Dermis blood vessel endothelial cell (primary cell): ENCODE measurements around the gene OSBPL5. TPM values are rescaled to one million over a fixed set of nuclear protein-coding genes. Genes with fewer than 3 reads are reported as not detected.

Source experiments
- DNase-seq: peaks from one replicate; pipeline ENCODE4 v3.0.0; 2010
- total RNA-seq: library from RNA; depleted of rRNA; stranded (reverse); fragments of >200 nt; gene quantifications from 2 replicates; pipeline ENCODE4 v1.2.3, GENCODE V29; 2014

OSBPL5 gene
- total RNA-seq, 1 donor from 2014 or later: 74.9 TPM

DNA sequence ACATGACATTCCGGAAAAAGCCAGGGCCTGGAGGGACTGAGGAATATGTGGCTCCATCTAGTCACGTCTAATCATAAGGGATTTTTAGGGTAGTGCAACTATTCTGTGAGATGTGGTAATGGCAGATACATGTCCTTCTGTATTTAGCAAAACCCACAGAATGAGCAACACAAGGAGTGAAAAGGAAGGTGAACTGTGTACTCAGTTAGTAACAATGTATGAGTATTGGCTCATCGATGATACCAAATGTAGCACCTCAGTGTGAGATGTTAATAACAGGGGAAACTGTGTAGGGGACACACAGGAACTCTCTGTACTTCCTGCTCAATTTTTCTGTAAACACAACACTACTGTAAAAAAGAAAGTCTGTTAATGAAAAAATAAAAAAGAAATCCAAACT, 65.9 kb downstream of the OSBPL5 start:
- no peak for DNase-seq

DNA sequence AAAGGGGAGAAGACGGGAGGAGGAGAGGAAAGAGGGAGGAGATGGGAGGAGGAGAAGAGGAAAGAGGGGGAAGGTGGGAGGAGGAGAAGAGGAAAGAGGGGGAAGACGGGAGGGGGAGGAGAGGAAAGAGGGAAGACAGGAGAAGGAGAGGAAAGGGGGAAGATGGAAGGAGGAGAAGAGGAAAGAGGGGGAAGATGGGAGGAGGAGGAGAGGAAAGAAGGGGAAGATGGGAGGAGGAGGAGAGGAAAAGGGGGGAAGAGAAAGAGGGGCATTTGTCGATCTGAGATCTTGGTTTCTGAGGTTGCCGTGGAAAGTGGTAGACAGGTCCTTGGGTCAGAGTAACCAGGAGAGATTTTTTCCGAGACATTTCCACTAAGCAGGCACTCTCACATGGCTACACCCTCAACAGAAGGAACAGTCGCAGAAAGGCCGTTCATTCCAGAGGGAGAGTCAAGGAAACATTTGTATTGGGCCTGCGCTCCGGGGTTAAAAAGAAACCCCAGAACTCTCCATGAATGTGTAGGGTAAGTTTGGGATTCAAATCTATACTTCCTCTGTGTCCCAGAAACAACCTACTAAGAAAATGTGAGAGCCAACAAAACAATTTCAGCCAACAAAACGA, 68.1 kb downstream of the OSBPL5 start:
- no peak for DNase-seq

DNA sequence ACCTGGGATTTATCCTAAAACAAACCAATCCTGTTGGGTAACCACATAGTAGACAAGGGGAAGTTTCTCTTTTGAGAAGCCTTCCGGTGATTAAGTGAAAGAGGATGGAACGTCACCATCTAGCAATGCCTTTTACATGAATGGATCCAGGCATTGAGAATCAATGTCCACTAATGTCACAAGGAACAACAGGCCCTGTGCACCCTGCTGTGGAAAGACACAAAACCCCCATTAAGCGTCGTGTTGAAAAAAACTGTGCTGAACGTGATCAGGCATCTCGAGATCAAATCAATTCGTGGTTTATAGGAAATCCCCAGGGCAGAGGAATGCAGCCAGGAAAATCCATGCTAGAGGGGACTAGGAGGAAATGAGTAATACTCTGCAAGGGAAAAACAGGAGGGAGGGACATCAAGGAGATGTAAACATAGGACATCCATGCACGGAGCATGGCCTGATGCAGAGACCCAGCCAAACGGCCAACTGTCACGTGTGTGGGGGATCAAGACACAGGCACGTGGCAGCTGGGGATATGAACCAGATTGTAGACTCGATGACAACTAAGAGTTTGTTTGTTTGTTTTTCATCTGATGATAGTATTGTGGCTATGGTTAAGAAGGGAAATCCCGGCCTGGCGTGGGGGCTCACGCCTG, 69.3 kb downstream of the OSBPL5 start:
- peak; percentile 95 for DNase-seq

DNA sequence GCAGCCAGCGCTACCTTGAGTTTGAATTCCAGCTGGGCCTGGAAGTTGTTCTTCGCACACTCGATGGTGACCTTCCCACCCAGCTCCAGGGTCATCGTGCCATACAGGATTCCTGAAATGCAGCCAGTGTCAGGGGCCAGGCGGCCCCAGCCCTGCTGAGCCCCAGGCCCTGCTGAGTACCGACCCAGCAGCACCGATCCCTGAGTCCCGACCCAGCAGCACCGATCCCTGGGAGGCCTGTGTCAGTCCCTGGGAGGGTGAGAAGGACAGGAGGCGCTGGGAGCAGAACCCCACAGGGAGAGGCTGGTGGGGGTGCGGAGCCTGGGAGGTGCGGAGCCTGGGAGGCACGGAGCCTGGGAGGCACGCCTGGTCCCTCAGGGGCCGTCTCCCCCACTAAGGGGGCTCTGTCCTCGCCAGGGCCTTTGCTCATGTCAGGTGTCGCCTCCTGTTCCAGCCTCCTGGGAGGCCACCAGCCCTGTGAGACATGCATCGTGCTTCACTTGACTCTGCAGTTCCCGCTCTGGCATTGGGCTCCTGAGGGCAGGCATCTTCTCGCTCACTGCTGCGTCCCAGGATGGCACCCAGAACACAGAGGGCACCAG, 70.8 kb downstream of the OSBPL5 start:
- DNase-seq: no peak

DNA sequence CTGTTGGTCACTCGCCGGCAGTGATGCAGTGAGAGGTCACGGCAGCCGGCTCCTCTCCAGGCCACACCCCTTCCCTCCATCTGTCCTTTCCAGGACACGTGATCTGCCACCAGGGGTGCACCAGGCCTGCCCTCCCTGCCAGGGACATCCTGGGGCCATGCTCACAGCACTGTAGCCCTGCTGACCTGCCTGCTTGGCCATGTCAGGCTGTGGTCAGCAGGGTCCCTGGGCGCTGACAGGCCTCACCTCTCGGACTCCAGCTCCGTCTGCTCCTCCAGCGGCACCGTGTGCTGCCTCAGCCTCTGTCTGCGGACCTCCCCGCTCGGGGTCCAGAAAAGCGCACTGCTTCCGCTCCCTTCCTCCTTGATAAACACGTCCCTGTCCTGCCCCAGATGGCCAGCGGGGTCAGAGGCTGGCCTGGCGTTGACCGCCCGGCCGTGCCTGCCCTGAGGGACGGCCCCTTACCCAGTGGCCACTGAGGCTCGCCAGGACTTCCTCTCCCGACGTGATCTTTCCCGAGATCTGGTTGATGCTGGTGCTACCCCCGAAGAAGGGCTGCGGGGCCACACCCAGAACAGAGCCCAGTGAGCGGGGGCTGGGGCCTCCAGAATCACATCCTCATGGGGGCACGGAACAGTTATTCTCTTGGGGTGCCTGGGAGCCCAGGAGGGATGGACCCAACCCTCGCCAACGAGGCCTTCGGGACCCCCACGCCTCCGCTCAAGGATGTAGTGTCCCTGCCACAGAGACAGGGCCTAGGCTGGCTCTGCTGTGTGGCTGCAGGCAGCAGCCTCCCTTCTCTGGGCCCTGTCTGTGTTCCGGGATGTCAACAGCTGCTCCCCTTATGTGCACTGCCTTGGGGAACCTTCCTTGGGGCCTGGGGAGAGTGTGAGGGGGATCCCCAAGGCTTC, 71.6 kb downstream of the OSBPL5 start:
- DNase-seq: no peak

DNA sequence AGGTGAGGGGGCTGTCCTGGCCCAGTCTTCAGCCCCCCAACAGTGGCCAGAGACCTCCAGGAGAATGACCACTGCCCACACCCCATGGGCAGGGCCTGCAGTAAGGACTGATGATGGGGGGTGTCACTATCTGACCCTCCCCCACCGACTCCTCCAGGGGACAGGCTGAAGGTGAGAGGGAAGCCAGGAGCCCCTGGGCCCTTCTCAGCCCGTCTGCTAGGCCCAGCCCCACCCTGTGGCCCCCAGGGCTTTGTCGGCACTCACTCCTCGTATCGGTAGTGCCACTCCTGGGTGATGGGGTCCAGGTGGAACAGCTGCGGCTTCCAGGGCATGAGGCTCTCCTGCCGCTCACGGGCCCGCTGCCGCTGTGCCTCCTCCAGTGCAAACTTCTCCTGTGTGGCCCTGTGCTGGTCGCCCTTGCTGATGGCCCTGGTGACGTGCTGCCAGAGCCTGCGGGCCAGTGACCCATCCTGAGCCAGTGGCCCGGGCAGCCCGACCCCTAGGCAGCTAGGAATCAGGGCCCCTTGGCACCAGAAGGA, 72.4 kb downstream of the OSBPL5 start:
- DNase-seq: no peak

DNA sequence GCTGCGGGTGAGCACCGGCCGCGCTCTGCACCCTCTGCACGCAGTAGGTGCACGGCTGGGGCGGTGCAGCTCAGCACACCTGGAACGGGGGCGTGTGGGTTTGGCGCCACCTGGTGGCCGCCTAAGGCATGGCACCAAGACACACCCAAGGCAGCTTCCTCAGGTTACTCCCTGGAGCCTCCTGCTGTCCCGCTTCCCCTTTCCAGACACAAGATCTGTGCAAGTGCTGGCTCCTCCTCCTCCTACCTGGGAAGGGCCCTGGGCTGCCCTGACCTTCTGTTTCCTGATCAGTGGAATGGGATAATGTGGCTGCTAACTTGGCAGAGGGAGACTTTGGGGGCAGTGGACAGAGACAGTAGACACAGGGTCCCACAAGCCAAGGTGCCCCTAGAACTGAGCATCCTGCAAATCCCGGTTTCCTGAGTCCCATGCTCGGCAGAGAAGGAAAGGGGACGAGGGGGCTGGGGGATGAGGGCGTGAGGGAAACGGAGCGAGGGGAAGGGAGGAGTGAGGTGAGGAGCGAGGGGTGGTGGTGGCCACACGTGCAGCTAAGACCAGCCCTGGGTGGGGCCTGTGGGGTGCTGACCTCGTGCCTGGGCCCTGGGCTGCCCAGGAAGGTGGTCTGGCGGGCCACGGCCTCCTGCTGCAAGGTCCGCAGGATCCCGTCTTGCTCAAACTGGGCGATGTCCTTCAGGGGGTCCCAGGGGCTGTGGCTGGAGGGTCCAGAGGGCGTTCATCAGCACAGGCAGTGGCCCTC, 73.1 kb downstream of the OSBPL5 start:
- DNase-seq: peak; percentile 80

DNA sequence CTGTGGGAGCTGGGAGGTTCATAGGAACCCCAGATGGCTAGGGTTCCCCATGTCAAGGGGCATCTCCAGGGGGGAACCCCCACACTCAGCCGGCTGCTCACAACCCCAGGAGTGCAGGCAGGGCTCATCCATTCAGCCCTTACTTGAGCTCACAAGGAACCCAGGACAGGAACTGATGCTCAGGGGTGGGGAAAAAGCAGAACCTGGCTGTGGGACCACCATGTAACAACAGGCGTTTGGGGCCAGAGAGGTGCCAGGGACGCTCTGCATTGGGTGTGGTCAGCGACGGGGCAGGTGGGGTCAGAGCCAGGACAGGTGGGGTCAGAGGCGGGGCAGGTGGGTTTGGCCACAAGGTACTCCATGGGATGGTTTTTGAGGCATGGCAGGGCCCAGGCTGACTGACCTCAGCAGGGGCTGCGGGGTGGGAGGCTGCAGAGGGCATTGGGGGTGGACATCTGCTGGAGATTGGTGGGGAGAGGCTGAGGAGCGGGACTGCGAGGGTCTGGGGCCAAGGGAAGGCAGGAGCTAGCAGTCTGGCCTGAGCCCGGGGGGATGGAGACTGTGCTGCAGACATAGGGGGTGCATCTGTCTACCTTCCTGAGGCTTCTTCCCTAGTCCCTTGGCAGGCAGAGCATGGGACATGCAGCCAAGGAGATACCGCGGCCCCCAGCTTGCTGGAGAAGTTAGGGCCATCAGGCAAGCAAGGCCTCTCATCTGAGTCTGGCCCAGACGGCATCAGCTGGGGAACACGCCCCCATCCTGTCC, 73.8 kb downstream of the OSBPL5 start:
- DNase-seq: no peak

DNA sequence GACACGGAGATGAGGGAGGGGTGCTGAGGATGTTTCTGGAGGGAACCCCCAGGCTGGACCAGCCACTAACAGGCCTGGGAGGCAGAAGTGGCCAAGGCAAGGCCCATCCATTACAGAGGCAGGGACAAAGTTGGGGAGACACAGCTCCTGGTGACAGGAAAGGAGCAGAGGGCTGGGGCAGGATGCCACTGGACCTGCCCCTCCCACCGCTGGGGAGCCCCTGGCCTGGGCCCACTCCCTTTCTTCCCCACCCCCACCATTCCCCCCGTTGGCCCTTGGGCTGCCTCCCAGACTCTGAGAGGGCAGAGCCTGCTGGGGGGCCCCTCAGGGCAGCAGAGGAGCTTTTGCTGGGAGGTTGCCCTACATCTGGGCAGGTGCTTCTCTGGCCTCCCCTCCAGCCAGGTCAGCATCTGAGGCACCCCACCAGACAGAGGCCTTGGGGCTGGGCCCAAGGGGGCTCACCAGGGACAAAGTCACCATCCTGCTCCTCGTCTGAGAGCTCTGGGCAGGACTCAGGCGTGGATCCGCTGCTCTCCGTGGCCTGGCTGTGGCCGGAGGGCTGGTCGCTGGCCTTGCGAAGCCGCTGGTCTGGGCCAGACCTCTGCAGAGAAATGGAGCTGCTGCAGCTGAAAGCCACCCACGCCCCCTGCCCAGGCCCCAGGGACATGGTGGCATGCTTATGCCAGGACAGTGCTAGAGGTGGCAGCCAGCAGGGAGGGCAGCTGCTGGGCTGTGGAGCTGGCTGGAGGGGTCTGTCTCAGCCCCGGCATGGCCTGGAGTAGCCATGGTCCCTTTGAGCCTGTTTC, 74.8 kb downstream of the OSBPL5 start:
- DNase-seq: no peak

DNA sequence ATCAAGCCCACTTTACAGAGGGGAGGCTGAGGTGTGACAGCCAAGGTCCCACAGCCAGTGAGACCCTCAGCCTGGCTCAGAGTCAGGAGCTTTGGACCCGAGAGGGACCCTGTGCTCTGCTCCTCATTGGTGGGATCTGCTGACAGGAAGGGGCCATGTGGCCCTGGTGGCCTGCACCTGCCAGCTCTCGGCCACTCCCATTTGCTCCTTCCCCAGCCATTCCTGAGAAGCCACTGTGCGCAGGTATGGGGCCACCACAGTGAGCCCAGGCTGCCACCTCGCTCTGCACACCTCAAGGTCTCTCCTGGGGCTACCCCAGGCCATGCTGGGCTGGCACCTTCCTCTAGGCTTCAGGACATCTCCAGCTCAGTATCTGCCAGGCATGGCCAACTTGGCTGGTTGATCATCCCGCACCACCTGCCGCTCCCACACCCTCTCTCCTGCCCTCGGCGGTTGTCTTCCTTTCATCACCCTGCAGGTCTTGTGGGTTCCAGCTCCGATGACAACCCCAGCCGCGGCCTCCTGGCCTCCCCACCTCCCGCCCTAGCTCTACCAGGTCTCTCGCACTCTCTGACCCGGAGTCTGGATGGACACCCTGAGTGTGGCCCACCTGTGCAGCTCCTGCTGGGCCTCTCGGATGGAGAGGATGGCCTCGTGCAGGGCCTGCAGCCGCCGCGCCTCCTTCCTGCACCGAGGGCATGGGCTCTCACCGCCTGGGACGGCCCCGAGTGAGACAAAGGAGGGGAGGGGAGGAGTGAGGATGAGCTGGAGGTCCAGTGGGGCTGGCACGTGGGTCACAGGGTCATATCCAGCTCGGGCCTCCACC, 75.7 kb downstream of the OSBPL5 start:
- DNase-seq: no peak

DNA sequence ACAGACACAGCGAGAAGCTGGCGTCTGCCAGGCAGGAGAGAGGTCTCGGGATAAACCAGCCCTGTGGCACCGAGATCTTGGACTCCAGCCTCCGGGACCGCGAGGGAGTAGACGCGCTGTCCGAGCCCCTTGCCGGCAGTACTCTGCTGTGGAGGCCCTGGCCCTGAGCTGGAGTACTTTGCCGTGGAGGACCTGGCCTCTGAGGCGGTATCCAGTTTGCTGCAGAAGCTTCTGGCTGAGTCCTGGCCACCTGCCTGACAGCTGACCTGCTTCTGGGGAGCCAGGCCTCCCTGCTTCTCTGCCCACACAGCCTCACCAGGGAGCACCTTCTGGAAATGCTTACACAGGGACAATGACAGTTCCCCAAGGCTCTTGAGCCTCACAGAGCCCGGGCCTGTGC, 76.3 kb downstream of the OSBPL5 start:
- no peak for DNase-seq

DNA sequence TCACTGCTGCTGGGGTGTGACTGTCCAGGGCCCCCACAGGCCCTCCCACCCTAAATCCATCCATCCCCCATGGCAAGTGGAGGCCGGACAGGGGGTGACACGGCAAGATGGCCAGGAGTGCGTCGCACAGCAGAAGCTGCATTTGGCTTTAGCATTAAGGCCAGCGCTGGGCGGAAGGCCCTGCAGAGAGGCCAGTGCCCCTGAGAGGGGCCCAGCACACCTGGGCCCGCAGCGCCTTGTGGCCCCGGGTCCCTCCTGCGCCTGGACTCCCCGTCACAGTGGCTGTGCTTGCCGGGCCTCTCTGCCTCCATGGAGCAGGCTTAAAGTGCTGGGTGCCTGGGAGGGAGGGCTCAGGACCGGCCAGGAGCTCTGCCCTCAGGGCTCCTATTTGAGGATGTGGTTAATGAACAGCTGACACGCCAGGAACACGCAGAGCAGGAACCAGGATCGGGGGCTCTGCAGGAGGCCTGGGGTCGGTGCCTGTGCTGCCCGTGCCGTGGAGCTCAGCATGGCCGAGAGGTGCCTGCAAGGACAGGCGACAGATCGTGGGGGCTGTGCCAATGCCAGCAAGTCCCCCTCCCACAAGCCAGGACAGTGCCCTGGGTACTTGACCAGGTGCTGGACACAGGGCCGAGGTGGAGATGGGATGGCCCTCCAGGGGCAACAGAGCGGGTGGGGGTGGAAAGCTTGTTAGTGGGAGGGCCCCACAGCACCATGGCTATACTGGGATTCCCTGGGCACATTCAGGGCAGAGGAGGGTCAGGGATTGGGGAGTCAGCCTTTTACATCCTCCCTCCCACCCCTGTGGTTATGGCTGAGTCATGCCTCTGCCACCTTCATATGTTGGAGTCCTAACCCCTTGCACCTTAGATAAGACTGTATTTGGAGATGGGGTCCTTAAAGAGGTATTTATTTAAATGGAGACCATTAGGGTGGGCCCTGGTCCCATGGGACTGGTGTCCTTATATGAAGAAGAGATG, 77.0 kb downstream of the OSBPL5 start:
- DNase-seq: no peak

DNA sequence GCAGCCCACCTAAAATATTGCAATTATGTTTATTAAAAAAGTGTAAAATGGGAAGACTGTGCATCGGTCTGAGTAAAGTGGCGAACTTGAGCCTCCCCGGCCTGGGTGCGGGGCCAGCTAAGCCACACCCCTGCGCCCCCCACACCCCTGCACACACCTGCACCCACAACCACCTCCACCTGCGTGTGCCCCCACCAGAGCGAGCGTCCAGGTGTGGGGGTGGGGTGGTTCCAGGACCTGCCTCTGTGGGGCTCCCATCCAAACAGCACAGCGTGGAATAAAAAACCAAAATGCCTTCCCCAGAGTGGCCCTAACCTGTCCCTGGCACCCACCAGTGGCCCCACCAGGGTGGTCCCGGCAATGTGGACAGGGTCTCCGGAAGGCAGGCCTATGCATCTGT, 77.7 kb downstream of the OSBPL5 start:
- no peak for DNase-seq

DNA sequence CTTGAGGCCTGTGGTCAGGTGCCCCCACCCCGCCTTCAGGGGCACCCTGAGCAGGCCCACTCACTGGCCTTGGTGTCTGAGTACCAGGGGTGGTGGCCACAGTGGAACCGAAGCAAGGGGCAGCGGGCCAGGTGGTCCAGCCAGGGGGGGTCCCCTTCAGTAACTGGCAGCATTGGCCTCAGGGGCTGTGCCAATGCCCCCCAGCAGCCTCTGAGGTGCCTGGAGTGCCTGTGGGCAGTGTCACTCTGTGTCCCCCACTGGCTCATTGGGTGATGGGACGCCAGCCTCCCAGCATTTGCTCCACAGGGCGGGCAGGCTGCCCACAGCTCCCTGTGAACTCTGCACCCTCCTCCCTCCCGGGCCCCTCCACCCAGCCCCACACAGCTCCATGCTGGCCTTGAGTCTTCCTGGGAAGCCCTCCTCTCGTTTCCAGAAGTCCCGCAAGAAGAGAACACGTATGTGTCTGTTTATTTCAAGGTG, 78.4 kb downstream of the OSBPL5 start:
- no peak for DNase-seq

DNA sequence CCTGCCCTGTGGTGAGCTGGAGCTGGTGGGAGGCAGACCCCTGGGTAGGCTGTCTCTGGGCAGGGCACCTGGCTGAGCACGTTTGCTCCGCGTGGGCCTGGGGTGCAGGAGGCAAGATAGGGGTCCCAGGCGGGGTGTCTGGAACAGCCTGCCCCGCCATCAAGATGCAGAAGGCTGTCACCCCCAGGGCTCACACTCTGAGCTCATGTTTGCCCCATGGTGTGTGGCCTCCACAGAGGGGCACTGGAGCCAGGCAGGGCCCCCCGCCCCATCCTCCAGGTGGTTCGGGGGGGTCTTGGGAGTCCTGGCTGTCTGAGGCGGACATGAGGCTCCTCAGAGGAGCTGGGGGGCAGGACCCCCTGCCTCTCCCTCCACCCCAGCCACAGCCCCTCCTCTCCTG, 79.0 kb downstream of the OSBPL5 start:
- no peak for DNase-seq

DNA sequence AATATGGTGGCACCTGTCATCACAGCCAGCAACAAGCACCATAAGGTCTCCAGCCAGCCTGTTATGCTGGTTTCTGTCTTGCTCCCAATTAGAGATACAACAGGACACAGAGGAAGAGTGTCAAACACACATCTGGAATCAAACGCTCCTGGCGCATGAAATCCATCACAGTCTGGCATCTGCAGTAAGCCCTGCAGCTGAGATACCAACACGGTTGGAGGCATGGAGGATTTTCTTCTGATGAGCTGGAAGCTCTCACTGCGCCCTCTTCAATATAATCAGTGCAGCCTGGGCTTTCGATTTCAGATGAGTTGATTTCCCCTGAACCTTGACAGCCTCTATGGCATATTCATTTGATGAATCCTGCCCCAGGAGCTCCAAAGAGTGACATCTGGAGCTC, 80.1 kb downstream of the OSBPL5 start:
- no peak for DNase-seq

DNA sequence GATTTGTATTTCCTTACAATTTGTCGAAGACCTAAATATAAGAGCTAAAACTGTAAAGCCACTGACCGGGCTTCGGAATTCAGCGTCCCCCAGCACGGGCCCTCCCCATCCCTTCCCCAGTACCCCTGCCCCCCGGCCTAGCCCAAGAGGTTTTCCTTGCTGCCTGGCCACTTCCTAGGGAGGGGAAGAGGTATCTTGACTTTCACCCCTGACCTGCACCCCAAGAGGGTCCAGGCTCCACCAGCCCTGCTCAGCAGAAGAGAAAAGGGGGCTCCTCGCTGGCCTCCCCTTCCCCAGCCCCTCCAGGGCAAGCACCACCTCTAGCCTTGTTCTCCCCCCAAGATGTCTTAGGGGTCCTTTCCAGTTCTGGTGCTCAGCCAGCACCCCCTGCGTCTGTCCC, 81.8 kb downstream of the OSBPL5 start:
- DNase-seq: no peak

DNA sequence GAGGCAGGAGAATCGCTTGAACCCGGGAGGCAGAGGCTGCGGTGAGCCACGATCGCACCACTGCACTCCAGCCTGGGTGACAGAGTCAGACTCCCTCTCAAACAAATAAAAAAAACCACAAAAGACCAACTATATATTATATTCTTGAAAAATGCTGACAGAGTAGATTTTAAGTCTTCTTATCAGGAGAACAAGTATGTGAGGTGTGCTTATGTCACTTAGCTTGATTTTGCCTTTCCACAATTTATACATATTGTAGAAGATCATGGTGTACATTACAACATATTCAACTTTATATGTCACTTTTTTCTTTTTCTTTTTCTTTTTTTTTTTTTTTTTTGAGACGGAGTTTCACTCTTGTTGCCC, 83.7 kb downstream of the OSBPL5 start:
- DNase-seq: no peak
